ENCODE results near the gene YIPF1. TPM values are rescaled to one million over a fixed set of nuclear protein-coding genes. Genes with fewer than 3 reads are reported as not detected.
"Not testable (repeated sequence)": the region's sequence is repeated elsewhere in the genome, so short reads cannot be mapped to it uniquely, and the experiment has no call there.

The YIPF1 gene
- total and polyA plus RNA-seq, 4 donors = 19.9 to 33.3 (median 25.1) TPM

DNA sequence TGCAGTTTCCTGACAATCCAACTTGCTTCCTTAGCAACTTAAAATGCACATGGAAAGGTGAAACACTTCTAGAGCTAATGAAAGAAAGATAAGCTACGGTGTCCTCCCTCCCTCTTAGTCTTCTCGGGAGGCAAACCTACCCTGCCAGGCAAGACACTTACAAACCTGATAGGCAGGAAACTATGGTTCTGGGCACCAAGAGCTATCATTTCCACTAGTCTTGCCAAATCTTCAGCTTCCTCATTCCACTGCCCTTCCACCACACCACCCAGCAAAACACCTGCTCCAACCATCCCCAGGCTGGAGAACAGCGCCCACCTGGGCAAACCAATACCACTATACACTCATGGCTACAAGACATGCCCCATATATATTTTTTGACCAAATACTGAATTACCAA, 66.7 kb downstream of the YIPF1 start:
- no peak overlapping the region for H3K4me3 ChIP-seq
- no peak overlapping the region for H3K27ac ChIP-seq (ENCODE audit: low read depth in 1 of 2, low read length in 1 of 2)
- TF ChIP-seq CTCF (IDR thresholded peaks at IDR 0.05; ENCODE audit: control extremely low read depth, extremely low read depth) = no peak
- H3K27me3 ChIP-seq (ENCODE audit: control insufficient read depth in 3 of 3, insufficient read depth in 3 of 3, low read length in 2 of 3) = no peaks in the 10 kb centered on the region
- H3K4me1 ChIP-seq (ENCODE audit: control insufficient read depth in 5 of 5, insufficient read depth in 5 of 5, low read length in 5 of 5) = no peaks in the 10 kb centered on the region
- DNase-seq = no peak
- H3K9me3 ChIP-seq (ENCODE audit: control insufficient read depth in 4 of 4, insufficient read depth in 3 of 4, low read length in 3 of 4) = no peaks in the 10 kb centered on the region
- no peak for ATAC-seq (ENCODE audit: insufficient read depth, low FRiP score)
- 74 to 78% methylated on average over 3 of the region's 3 CpGs for WGBS, 2 donors
- peaks cover 8 to 16% (median 15%) of the 10 kb centered on the region in 4 donors for H3K36me3 ChIP-seq (ENCODE audit: control insufficient read depth in 4 of 4, insufficient read depth in 4 of 4, low read length in 4 of 4)
- H3K9ac ChIP-seq (ENCODE audit: insufficient read depth in 1 of 2, low read length in 2 of 2) = no peak overlapping the region

DNA sequence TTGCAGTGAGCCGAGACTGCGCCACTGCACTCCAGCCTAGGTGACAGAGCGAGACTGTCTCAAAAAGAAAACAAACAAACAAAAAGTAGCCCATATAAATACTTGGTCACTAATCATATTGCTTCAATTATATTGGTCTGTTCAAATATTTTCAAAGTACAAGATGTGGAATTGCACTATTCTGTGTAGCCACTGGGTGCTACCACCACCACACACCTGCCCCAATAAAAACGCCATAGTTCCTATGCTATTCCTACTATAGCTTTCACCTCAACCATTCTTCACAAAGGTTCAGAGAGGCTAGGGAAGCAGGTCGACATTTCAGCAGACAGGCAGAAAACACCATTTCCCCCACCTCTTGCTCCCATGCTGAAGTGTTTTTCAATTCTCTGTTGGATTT, 68.2 kb downstream of the YIPF1 start:
- no peak for ATAC-seq (ENCODE audit: insufficient read depth, low FRiP score)
- WGBS, 2 donors = 94 to 98% methylated on average over 5 of the region's 5 CpGs
- DNase-seq = no peak
- no peak overlapping the region for H3K27ac ChIP-seq (ENCODE audit: low read depth in 1 of 2, low read length in 1 of 2)
- H3K36me3 ChIP-seq (ENCODE audit: control insufficient read depth in 4 of 4, insufficient read depth in 4 of 4, low read length in 4 of 4) = peaks cover 12 to 16% (median 14%) of the 10 kb centered on the region in 4 donors
- no peak overlapping the region for H3K4me3 ChIP-seq
- TF ChIP-seq CTCF (IDR thresholded peaks at IDR 0.05; ENCODE audit: control extremely low read depth, extremely low read depth) = no peak
- H3K9ac ChIP-seq (ENCODE audit: insufficient read depth in 1 of 2, low read length in 2 of 2) = no peak overlapping the region
- no peaks in the 10 kb centered on the region for H3K4me1 ChIP-seq (ENCODE audit: control insufficient read depth in 5 of 5, insufficient read depth in 5 of 5, low read length in 5 of 5)
- no peaks in the 10 kb centered on the region for H3K27me3 ChIP-seq (ENCODE audit: control insufficient read depth in 3 of 3, insufficient read depth in 3 of 3, low read length in 2 of 3)
- H3K9me3 ChIP-seq (ENCODE audit: control insufficient read depth in 4 of 4, insufficient read depth in 3 of 4, low read length in 3 of 4) = no peaks in the 10 kb centered on the region

DNA sequence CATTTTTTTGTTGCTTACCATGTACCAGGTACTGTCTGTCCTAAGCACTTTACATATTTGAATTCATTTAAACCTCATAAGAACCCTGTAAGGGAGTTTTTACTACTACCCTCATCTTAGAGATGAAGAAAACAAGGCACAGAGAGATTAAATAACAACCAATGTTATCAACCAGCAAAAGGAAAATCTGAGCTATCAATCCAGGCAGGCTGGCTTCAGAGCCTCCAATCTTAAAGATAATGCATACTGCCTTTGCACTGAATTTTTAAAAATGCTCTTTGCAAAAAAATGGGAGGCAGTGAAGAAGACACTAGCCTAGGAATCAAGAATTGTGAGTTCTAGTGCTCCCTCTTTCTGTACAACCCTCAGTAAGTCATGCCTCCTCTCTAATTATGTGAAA, 70.2 kb downstream of the YIPF1 start:
- Histone ChIP-seq H3K4me1 (ENCODE audit: control insufficient read depth in 5 of 5, insufficient read depth in 5 of 5, low read length in 5 of 5) (no peaks in the 10 kb centered on the region), H3K9me3 (ENCODE audit: control insufficient read depth in 4 of 4, insufficient read depth in 3 of 4, low read length in 3 of 4) (no peaks in the 10 kb centered on the region), H3K9ac (ENCODE audit: insufficient read depth in 1 of 2, low read length in 2 of 2) (no peak overlapping the region), H3K27me3 (ENCODE audit: control insufficient read depth in 3 of 3, insufficient read depth in 3 of 3, low read length in 2 of 3) (no peaks in the 10 kb centered on the region), H3K4me3 (no peak overlapping the region), H3K36me3 (ENCODE audit: control insufficient read depth in 4 of 4, insufficient read depth in 4 of 4, low read length in 4 of 4) (peaks cover 0 to 9% (median 4%) of the 10 kb centered on the region in 4 donors), H3K27ac (ENCODE audit: low read depth in 1 of 2, low read length in 1 of 2) (no peak overlapping the region)
- ATAC-seq (ENCODE audit: insufficient read depth, low FRiP score) (no peak), DNase-seq (no peak)
- TF ChIP-seq CTCF (IDR thresholded peaks at IDR 0.05; ENCODE audit: control extremely low read depth, extremely low read depth) = no peak

DNA sequence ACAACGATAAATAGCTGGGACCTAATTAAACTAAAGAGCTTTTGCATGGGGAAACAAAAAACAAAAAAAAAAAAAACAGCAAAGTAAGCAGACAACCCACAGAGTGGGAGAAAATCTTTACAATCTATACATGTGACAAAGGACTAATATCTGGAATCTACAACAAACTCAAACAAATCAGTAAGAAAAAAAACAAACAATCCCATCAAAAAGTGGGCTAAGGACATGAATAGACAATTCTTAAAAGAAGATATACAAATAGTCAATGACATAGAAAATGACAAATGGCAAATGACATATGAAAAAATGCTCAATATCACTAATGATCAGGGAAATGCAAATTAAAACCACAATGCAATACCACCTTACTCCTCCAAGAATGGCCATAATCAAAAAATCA, 73.0 kb downstream of the YIPF1 start:
- 95 to 100% methylated on average over 1 of the region's 1 CpG for WGBS, 2 donors
- not testable (repeated sequence) for H3K27me3 ChIP-seq (ENCODE audit: control insufficient read depth in 3 of 3, insufficient read depth in 3 of 3, low read length in 2 of 3); ATAC-seq (ENCODE audit: insufficient read depth, low FRiP score)

DNA sequence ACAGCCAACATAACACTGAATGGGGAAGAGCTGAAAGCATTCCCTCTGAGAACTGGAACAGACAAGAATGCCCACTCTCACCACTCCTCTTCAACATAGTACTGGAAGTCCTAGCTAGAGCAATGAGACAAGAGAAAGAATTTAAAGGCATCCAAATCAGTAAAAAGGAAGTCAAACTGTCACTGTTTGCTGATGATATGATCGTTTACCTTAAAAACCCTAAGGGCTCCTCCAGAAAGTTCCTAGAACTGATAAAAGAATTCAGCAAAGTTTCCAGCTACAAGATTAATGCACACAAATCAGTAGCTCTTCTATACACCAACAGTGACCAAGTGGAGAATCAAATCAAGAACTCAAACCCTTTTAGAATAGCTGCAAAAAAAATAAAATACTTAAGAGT, 74.1 kb downstream of the YIPF1 start:
- not testable (repeated sequence) for H3K27me3 ChIP-seq (ENCODE audit: control insufficient read depth in 3 of 3, insufficient read depth in 3 of 3, low read length in 2 of 3); H3K9ac ChIP-seq (ENCODE audit: insufficient read depth in 1 of 2, low read length in 2 of 2); DNase-seq; ATAC-seq (ENCODE audit: insufficient read depth, low FRiP score); H3K4me3 ChIP-seq; H3K4me1 ChIP-seq (ENCODE audit: control insufficient read depth in 5 of 5, insufficient read depth in 5 of 5, low read length in 5 of 5); H3K36me3 ChIP-seq (ENCODE audit: control insufficient read depth in 4 of 4, insufficient read depth in 4 of 4, low read length in 4 of 4); H3K27ac ChIP-seq (ENCODE audit: low read depth in 1 of 2, low read length in 1 of 2); H3K9me3 ChIP-seq (ENCODE audit: control insufficient read depth in 4 of 4, insufficient read depth in 3 of 4, low read length in 3 of 4)
- WGBS, 2 donors = 75 to 85% methylated on average over 1 of the region's 1 CpG

More for the DNA sequence above, 73.0 kb downstream of the YIPF1 start:
- H3K36me3 ChIP-seq (ENCODE audit: control insufficient read depth in 4 of 4, insufficient read depth in 4 of 4, low read length in 4 of 4); DNase-seq; H3K4me1 ChIP-seq (ENCODE audit: control insufficient read depth in 5 of 5, insufficient read depth in 5 of 5, low read length in 5 of 5); H3K9ac ChIP-seq (ENCODE audit: insufficient read depth in 1 of 2, low read length in 2 of 2); H3K27ac ChIP-seq (ENCODE audit: low read depth in 1 of 2, low read length in 1 of 2); H3K4me3 ChIP-seq; H3K9me3 ChIP-seq (ENCODE audit: control insufficient read depth in 4 of 4, insufficient read depth in 3 of 4, low read length in 3 of 4): not testable (repeated sequence)
